MG63 (cell line): ENCODE results near the gene ZFYVE9. TPM values are rescaled to one million over a fixed set of nuclear protein-coding genes. Genes with fewer than 3 reads are reported as not detected.

Source experiments
- DNase-seq: peaks from one replicate; pipeline ENCODE4 v3.0.0-alpha.2; 2020
- H3K27me3 ChIP-seq: fragments of 250-450 bp; sonication (Bioruptor Pico); 2 replicates; pipeline ENCODE4 v1.5.1; 2020; ENCODE audit warnings: mild to moderate bottlenecking, moderate library complexity
- H3K36me3 ChIP-seq: fragments of 250-450 bp; sonication (Bioruptor Pico); 2 replicates; pipeline ENCODE4 v1.5.1; 2020; ENCODE audit warnings: mild to moderate bottlenecking, moderate library complexity
- H3K4me3 ChIP-seq: fragments of 250-450 bp; sonication (Bioruptor Pico); 2 replicates; pipeline ENCODE4 v1.5.1; 2020; ENCODE audit warnings: mild to moderate bottlenecking, moderate library complexity
- H3K9me3 ChIP-seq: fragments of 250-450 bp; sonication (Bioruptor Pico); 2 replicates; pipeline ENCODE4 v1.5.1; 2020; ENCODE audit warnings: mild to moderate bottlenecking, moderate library complexity
- total RNA-seq: library from RNA; depleted of rRNA; stranded (reverse); fragments of >200 nt; shearing (Covaris generic); gene quantifications from 2 replicates; pipeline ENCODE4 v1.2.3, GENCODE V29; 2014; ENCODE audit warnings: low replicate concordance

Gene ZFYVE9
- total RNA-seq, 1 experiment from 2014 or later, result 16.6 TPM

- Histone ChIP-seq H3K36me3 (no peaks in the 10 kb centered on the region), H3K4me3 (no peak overlapping the region), H3K9me3 (no peaks in the 10 kb centered on the region), H3K27me3 (no peaks in the 10 kb centered on the region)
- DNase-seq, result no peak
Measured at GRCh38 chr1:52210044-52210443, 68.2 kb downstream of the ZFYVE9 start.

GRCh38 chr1:52216907-52217458 lies 75.1 kb downstream of the ZFYVE9 start:
- no peak for DNase-seq
- Histone ChIP-seq H3K4me3 (no peak overlapping the region), H3K9me3 (peaks cover 13% of the 10 kb centered on the region), H3K27me3 (no peaks in the 10 kb centered on the region), H3K36me3 (peaks cover 9% of the 10 kb centered on the region)

GRCh38 chr1:52225174-52225573 lies 83.3 kb downstream of the ZFYVE9 start:
- Histone ChIP-seq H3K9me3 (peaks cover 4% of the 10 kb centered on the region; the same call in 1 of the 2 replicates), H3K36me3 (no peaks in the 10 kb centered on the region), H3K4me3 (no peak overlapping the region), H3K27me3 (no peaks in the 10 kb centered on the region)
- DNase-seq, result no peak

DNA sequence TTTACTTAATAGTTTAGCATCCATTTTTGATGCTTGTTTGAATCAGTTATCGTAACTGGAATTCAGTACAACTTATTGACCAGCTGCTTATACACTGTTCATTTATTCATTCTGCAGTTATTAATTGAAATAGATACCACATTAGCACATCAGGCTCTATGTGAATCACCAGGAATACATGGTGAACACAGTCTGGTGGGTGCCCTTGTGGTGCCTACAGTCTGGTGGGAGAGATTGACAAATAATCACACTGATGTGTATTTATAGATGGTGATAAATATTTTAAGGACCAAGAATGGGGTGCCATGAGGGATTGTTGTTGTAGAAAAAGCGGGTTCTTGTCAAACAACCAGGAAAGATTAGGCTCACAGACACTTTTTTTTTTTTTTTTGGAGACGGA lies 87.6 kb downstream of the ZFYVE9 start:
- no peak for DNase-seq
- Histone ChIP-seq H3K27me3 (no peaks in the 10 kb centered on the region), H3K36me3 (no peaks in the 10 kb centered on the region), H3K9me3 (peaks cover 4% of the 10 kb centered on the region; the same call in 1 of the 2 replicates), H3K4me3 (no peak overlapping the region)

DNA sequence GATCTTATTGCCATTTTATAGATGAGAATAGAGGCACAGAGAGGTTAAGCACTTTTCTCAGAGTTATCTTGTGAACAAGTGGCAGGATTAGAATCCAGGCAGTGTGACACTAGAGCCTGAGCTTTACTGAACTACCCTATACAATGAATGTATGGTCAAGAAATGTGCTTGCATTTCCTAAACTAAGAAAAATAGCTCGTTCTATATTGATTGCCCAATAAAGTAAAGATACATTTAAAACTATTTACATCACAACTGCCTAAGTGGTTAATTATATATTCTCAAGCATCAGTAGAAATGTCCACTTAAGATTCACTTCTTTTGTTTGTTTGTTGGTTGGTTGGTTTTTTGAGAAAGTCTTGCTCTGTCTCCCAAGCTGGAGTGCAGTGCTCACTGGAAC lies 91.6 kb downstream of the ZFYVE9 start:
- no peak for DNase-seq
- Histone ChIP-seq H3K36me3 (no peaks in the 10 kb centered on the region), H3K4me3 (no peak overlapping the region)

DNA sequence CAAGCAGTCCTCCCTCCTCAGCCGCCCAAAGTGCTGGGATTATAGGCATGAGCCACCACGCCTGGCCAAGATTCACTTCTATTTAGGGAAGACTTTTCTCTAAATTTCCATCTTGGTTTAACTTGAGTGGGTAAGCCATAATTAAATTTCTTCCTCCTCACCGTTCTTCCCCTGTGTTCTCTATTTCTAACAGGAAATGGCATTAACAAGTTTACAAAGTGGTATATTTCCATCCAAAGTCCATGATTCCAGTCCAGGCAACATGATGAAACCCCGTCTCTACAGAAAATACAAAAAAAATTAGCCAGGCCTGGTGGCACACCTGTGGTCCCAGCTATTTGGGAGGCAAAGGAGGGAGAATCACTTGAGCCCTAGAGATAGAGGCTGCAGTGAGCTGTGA lies 92.1 kb downstream of the ZFYVE9 start:
- Histone ChIP-seq H3K9me3 (no peaks in the 10 kb centered on the region), H3K36me3 (no peaks in the 10 kb centered on the region), H3K27me3 (no peaks in the 10 kb centered on the region), H3K4me3 (no peak overlapping the region)
- DNase-seq, result no peak

More for the DNA sequence above, 91.6 kb downstream of the ZFYVE9 start:
- H3K9me3 ChIP-seq, result no peaks in the 10 kb centered on the region
- no peaks in the 10 kb centered on the region for H3K27me3 ChIP-seq

DNA sequence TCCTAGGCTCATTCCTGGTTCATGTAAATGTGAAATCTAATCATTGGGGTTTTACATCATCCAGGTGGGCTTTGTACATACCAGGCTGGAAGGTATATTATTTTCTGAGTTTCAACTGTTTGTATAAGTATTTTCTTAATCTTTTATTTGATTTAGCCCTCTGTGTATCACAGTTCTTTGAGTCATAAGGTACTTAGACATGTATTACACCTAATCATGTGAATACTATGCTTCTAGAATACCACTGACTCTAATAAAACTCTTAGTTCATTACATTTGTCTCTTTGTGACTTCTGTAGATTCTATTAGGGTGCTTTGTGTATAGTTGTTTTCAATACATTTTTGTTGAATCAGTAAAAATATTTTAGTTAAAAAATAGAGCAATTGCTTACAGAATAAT lies 92.8 kb downstream of the ZFYVE9 start:
- Histone ChIP-seq H3K36me3 (no peaks in the 10 kb centered on the region), H3K9me3 (no peaks in the 10 kb centered on the region), H3K4me3 (no peak overlapping the region), H3K27me3 (no peaks in the 10 kb centered on the region)
- no peak for DNase-seq

DNA sequence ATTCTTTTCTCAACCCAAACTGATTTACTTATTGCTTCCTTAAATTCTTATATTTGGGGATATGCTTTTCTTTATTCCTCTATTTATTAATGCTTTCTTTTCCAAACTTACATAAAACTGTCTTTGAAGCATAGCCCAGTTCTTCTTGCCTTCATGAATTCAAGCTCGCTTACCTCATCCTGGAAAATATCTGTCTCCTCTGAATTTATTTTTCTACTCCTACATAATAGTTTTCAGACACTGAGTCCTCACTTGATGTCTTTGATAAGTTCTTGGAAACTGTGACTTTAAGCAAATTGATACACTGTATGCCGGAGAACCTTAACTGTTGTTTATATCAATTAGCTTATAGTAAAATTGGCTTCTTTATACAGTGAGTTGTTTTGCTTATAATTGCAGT lies 93.8 kb downstream of the ZFYVE9 start:
- H3K27me3 ChIP-seq, result no peaks in the 10 kb centered on the region
- no peak overlapping the region for H3K4me3 ChIP-seq
- DNase-seq, result no peak
- H3K9me3 ChIP-seq, result no peaks in the 10 kb centered on the region
- H3K36me3 ChIP-seq, result no peaks in the 10 kb centered on the region

- DNase-seq, result peak; percentile 47
- Histone ChIP-seq H3K4me3 (no peak overlapping the region), H3K36me3 (no peaks in the 10 kb centered on the region)
Measured at GRCh38 chr1:52237430-52237829, 95.5 kb downstream of the ZFYVE9 start.

DNA sequence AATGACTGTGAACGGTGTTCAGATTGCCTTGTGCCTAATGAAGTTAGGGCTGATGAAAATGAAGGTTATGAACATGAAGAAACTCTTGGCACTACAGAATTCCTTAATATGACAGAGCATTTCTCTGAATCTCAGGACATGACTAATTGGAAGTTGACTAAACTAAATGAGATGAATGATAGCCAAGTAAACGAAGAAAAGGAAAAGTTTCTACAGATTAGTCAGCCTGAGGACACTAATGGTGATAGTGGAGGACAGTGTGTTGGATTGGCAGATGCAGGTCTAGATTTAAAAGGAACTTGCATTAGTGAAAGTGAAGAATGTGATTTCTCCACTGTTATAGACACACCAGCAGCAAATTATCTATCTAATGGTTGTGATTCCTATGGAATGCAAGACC lies 96.6 kb downstream of the ZFYVE9 start:
- 0 out of 2 replicates have a peak, but pooled peaks cover 2% of the 10 kb centered on the region for H3K36me3 ChIP-seq
- no peaks in the 10 kb centered on the region for H3K9me3 ChIP-seq
- DNase-seq, result no peak
- no peak overlapping the region for H3K4me3 ChIP-seq
- no peaks in the 10 kb centered on the region for H3K27me3 ChIP-seq

More at GRCh38 chr1:52237430-52237829, 95.5 kb downstream of the ZFYVE9 start:
- H3K27me3 ChIP-seq, result no peaks in the 10 kb centered on the region
- H3K9me3 ChIP-seq, result no peaks in the 10 kb centered on the region

DNA sequence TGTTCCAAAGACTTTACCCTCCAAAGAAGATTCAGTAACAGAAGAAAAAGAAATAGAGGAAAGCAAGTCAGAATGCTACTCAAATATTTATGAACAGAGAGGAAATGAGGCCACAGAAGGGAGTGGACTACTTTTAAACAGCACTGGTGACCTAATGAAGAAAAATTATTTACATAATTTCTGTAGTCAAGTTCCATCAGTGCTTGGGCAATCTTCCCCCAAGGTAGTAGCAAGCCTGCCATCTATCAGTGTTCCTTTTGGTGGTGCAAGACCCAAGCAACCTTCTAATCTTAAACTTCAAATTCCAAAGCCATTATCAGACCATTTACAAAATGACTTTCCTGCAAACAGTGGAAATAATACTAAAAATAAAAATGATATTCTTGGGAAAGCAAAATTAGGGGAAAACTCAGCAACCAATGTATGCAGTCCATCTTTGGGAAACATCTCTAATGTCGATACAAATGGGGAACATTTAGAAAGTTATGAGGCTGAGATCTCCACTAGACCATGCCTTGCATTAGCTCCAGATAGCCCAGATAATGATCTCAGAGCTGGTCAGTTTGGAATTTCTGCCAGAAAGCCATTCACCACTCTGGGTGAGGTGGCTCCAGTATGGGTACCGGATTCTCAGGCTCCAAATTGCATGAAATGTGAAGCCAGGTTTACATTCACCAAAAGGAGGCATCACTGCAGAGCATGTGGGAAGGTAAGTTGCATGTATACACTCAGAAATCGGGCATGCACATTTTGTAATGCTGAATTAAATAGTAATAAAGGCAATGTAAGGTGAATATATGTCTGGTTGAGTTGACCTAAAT lies 97.2 kb downstream of the ZFYVE9 start:
- Histone ChIP-seq H3K36me3 (0 out of 2 replicates have a peak, but pooled peaks cover 2% of the 10 kb centered on the region), H3K4me3 (no peak overlapping the region), H3K9me3 (no peaks in the 10 kb centered on the region), H3K27me3 (no peaks in the 10 kb centered on the region)
- no peak for DNase-seq

DNA sequence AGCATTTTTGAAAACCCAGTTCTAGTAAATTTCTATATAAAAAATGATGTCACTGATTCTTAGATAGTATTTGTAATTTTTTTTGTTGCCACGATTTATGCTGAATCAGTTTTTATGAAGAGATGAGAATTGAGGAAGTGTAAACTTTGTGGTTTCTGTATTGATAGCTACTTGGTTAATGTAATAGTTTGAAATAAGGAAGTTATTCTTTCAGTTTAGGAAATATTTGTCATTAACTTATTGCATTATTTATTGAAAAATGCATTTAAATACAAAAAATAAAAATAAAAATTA lies 97.8 kb downstream of the ZFYVE9 start:
- no peak for DNase-seq
- H3K27me3 ChIP-seq, result no peaks in the 10 kb centered on the region
- 0 out of 2 replicates have a peak, but pooled peaks cover 2% of the 10 kb centered on the region for H3K36me3 ChIP-seq
- no peaks in the 10 kb centered on the region for H3K9me3 ChIP-seq
- no peak overlapping the region for H3K4me3 ChIP-seq

DNA sequence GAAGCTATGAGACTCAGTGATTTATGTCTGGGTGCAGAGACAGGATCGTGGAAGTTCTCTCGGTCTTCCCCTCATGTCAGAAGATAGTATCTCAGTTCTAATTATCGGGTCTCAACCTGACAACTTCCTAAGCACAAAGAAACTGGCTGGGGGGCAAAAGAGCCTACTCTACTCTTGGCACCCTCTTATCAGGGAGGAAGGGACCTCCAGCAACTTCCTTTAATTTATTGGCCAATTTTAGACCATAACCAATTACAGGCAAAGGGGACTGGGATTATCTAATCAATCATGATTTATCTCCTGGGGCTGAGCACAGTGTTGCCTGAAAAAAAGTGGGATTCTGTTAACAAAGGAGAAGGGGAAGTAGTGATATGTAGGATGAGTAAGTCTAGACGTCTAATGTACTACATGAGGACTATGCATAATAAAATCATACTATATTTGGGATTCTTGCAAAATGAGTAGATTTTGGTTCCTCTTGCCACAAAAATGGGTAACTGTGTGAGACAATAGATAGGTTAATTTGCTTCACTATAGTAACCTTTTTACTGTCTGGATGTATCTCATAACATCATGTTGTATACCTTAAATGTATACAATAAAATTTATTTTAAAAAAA lies 98.8 kb downstream of the ZFYVE9 start:
- H3K9me3 ChIP-seq, result no peaks in the 10 kb centered on the region
- H3K36me3 ChIP-seq, result 0 out of 2 replicates have a peak, but pooled peaks cover 2% of the 10 kb centered on the region
- H3K4me3 ChIP-seq, result no peak overlapping the region
- no peak for DNase-seq
- no peaks in the 10 kb centered on the region for H3K27me3 ChIP-seq

DNA sequence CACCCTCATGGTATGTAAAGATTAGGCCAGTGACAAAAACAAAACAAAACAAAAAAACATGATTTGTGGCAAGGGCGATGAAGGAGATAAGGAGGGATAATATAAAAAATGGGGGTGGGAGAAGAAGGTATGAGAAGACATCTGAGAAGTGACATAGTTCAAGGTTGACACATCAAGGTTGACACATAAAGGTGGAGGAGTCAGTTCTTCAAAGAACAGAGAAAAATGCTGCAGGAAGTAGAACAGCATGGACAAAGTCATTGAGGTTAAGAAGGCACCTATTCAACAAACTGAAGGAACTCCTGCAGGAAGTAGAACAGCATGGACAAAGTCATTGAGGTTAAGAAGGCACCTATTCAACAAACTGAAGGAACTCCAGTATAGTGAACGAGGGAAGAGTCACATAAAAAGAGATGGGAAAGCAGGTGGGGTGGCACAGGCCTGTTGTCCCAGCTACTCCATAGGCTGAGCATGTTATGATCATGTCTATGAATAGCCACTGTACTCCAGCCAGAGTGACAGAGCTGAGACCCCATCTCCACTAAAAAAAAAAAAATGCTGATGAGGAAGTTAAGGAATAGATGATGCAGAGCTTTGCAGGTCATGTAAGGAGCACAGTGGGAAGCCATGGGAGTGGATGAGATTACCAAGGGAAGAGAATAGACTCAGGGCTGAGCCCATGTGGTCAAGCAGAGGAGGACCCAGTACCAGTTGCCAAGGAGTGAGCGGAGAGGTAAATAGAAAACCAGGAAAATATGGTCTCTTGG lies 101.5 kb downstream of the ZFYVE9 start:
- H3K36me3 ChIP-seq, result 0 out of 2 replicates have a peak, but pooled peaks cover 2% of the 10 kb centered on the region
- no peaks in the 10 kb centered on the region for H3K9me3 ChIP-seq
- H3K27me3 ChIP-seq, result no peaks in the 10 kb centered on the region
- no peak for DNase-seq
- H3K4me3 ChIP-seq, result no peak overlapping the region

- no peaks in the 10 kb centered on the region for H3K9me3 ChIP-seq
- H3K36me3 ChIP-seq, result no peaks in the 10 kb centered on the region
- no peaks in the 10 kb centered on the region for H3K27me3 ChIP-seq
Measured at GRCh38 chr1:52249831-52250230, 107.9 kb downstream of the ZFYVE9 start.

GRCh38 chr1:52253421-52253820 lies 111.5 kb downstream of the ZFYVE9 start:
- no peaks in the 10 kb centered on the region for H3K36me3 ChIP-seq
- no peaks in the 10 kb centered on the region for H3K9me3 ChIP-seq
- no peak for DNase-seq
- no peaks in the 10 kb centered on the region for H3K27me3 ChIP-seq
- H3K4me3 ChIP-seq, result no peak overlapping the region

More at GRCh38 chr1:52249831-52250230, 107.9 kb downstream of the ZFYVE9 start:
- no peak overlapping the region for H3K4me3 ChIP-seq
- DNase-seq, result no peak

DNA sequence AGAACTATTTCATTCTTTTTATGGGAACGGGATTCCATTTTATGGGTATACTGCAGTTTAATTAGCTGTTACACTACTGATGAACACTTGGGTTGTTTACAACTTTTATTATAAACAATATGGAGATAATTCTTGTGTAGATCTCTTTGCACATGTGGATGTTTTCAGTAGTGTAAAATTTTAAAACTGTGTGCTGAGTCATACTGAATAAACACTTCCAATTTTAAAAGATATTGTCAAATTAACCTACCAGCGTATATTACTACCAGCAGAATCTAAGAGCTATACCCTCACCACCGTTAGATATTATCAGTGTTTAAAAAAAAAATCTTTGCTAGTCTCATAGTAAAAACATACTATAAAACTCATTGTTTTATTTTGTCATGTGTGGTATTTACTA lies 118.0 kb downstream of the ZFYVE9 start:
- Histone ChIP-seq H3K9me3 (no peaks in the 10 kb centered on the region), H3K36me3 (no peaks in the 10 kb centered on the region), H3K27me3 (no peaks in the 10 kb centered on the region), H3K4me3 (no peak overlapping the region)
- DNase-seq, result no peak
